OCI-LY3 (cell line): Measurements from ENCODE around the gene SCN1B.

Source experiments
- EZH2phosphoT487 ChIP-seq: fragments of 200-600 bp; shearing (Covaris generic); IDR thresholded peaks from 2 replicates; pipeline ENCODE4 v1.6.1; 2018; ENCODE audit warnings: antibody characterized with exemption, mixed run types, low read depth
- TF ChIP-seq, protein P1 (sequence below): fragments of 200-600, 300-600 bp; sonication (generic); IDR thresholded peaks from 2 replicates; pipeline ENCODE4 v1.5.1; 2014; ENCODE audit warnings: antibody characterized with exemption, low read length, low read depth

DNA sequence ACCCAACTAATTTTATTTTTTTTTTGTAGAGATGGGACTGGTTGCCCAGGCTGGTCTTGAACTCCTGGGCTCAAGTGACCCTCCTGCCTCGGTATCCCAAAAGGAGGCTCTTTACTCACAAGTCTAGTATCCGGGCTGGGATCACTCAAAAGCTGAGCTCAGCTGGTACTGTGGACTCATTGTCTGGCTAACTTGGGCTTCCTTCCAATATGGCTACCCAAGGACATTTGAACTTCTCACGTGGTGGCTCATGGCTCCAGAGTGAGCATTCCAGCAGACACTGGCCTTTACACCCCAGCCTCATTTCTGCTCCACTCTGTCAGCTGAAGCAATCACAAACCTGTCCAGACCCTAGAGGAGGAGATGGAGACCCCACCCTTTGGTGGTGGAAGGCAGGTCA lies 40.2 kb downstream of the SCN1B start:
- TF ChIP-seq, protein P1, sequence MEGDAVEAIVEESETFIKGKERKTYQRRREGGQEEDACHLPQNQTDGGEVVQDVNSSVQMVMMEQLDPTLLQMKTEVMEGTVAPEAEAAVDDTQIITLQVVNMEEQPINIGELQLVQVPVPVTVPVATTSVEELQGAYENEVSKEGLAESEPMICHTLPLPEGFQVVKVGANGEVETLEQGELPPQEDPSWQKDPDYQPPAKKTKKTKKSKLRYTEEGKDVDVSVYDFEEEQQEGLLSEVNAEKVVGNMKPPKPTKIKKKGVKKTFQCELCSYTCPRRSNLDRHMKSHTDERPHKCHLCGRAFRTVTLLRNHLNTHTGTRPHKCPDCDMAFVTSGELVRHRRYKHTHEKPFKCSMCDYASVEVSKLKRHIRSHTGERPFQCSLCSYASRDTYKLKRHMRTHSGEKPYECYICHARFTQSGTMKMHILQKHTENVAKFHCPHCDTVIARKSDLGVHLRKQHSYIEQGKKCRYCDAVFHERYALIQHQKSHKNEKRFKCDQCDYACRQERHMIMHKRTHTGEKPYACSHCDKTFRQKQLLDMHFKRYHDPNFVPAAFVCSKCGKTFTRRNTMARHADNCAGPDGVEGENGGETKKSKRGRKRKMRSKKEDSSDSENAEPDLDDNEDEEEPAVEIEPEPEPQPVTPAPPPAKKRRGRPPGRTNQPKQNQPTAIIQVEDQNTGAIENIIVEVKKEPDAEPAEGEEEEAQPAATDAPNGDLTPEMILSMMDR, result no peak
- no peak for TF ChIP-seq EZH2phosphoT487
